Muscle layer of colon (tissue), 2 donors: Measurements from ENCODE around the gene GPAM.

Experiments
- H3K27ac ChIP-seq: one replicate; pipeline ENCODE4 v1.7.0; 2013; ENCODE audit warnings: low read depth, mild to moderate bottlenecking, low read length, moderate library complexity
- H3K27me3 ChIP-seq, 2 donors: one replicate each; pipeline ENCODE4 v1.7.0; 2013; ENCODE audit warnings: low read length in 2 of 2, mild to moderate bottlenecking in 2 of 2; ENCODE audit not compliant: insufficient read depth in 2 of 2, control insufficient read depth in 1 of 2
- H3K36me3 ChIP-seq: one replicate; pipeline ENCODE4 v1.7.0; 2013; ENCODE audit warnings: mild to moderate bottlenecking, low read length; ENCODE audit not compliant: insufficient read depth
- H3K4me1 ChIP-seq: one replicate; pipeline ENCODE4 v1.7.0; 2013; ENCODE audit warnings: mild to moderate bottlenecking, low read length; ENCODE audit not compliant: insufficient read depth
- H3K4me3 ChIP-seq, 2 donors: one replicate each; pipeline ENCODE4 v1.7.0; 2013; ENCODE audit warnings: low read length in 2 of 2, low read depth in 1 of 2, mild to moderate bottlenecking in 1 of 2, moderate library complexity in 1 of 2
- H3K9ac ChIP-seq: one replicate; pipeline ENCODE4 v1.7.0; 2013; ENCODE audit warnings: low read length
- H3K9me3 ChIP-seq: one replicate; pipeline ENCODE4 v1.7.0; 2013; ENCODE audit warnings: mild to moderate bottlenecking, low read length
- donor health status: abdominal sarcoma.
- donor health status: Adenocarcinoma of cecum.

GPAM gene

DNA sequence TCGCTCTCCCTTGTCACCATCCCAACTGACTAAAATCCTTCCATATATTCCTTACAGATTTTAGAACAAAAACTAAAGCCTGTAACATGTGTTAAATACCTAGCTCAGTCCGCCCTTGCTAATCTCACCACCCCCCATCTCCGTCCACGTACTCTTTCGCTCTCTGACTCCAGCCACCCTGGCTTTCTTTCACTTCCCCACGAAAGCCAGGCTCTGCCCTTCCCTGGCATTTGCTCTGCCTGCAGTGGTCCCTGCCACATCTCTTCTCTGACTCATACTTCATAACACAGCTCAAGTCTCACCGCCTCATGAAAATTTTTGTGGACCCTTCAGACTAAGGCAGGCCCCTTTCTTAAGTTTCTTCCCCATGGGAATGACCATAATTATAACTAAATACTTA, 11.7 kb upstream of the GPAM start:
- Histone ChIP-seq H3K27ac (no peak overlapping the region), H3K27me3 (no peaks in the 10 kb centered on the region), H3K4me3 (no peak overlapping the region), H3K4me1 (no peaks in the 10 kb centered on the region), H3K9me3 (no peaks in the 10 kb centered on the region), H3K36me3 (no peaks in the 10 kb centered on the region), H3K9ac (no peak overlapping the region)

DNA sequence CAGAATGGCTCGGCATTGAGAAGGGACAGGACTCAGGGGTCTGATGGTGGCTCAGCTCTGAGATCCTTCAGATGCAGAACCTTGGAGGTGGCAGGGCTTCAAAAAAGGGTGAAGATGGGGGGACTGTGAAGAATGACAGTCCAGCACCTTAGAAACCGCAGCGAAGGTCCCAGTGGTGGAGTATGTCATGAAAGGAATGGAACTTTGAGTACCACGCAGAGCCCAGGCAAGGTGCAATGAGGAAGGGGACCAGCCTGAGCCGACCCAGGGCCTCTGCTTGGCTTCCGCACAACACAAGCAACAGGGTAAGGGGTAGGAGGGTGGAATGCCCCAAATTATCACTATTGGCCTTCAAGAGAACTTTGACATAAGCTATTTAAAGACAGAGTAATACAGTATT, 8.2 kb upstream of the GPAM start:
- Histone ChIP-seq H3K36me3 (no peaks in the 10 kb centered on the region), H3K27ac (no peak overlapping the region), H3K9me3 (no peaks in the 10 kb centered on the region), H3K4me1 (no peaks in the 10 kb centered on the region), H3K27me3 (no peaks in the 10 kb centered on the region), H3K4me3 (no peak overlapping the region), H3K9ac (no peak overlapping the region)

DNA sequence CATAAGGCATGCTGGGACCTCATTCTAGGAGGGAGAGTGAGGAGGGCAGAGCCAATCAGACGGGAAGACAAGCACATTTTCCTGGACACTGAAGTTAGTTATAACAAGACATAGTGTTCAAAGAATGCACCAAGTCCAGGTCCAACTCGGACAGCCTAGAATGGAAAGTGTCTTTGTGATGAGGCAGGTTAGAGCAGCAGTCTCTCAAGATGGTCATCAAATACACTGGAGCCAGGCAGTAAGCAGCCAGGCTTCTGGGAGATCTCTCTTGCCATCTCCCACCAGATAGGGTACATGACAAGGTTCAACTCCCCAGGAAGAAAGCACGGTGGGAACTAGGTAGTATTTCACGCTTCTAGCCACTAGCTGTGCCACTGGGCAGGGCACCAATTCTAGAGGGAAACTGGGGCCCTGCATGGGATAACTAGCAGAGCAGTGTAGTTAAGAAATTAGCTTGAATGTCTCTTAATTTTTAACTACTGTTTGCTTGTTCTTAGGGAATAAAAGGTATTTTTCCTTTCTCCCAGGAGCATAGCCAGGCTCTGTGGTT, 7.6 kb upstream of the GPAM start:
- H3K27me3 ChIP-seq = no peaks in the 10 kb centered on the region
- no peak overlapping the region for H3K27ac ChIP-seq
- H3K4me1 ChIP-seq = no peaks in the 10 kb centered on the region

DNA sequence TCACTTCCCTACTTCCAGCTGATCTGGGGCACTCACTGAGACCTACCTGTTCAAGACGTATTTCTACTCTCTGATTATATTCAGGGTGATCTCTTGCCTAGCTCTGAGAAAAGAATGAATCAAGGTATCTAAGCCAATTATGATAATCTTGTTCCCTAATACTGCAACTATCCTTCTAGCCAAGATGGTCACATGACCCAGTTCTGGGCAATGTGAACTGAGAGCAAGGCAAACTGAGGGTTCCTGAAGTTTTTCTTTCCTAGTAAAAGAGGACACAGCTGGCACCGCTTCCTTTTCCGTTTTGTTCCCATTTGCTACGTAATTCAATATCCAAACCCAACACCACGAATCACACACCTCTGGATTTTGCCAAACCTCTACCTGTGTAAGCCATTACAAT, 5.9 kb upstream of the GPAM start:
- no peaks in the 10 kb centered on the region for H3K36me3 ChIP-seq
- H3K9me3 ChIP-seq = no peaks in the 10 kb centered on the region
- no peak overlapping the region for H3K9ac ChIP-seq
- no peak overlapping the region for H3K27ac ChIP-seq
- no peaks in the 10 kb centered on the region for H3K27me3 ChIP-seq
- no peak overlapping the region for H3K4me3 ChIP-seq
- H3K4me1 ChIP-seq = peaks cover under 1% of the 10 kb centered on the region

More for the DNA sequence above, 7.6 kb upstream of the GPAM start:
- no peaks in the 10 kb centered on the region for H3K36me3 ChIP-seq
- H3K9ac ChIP-seq = no peak overlapping the region
- H3K9me3 ChIP-seq = no peaks in the 10 kb centered on the region
- H3K4me3 ChIP-seq = no peak overlapping the region

DNA sequence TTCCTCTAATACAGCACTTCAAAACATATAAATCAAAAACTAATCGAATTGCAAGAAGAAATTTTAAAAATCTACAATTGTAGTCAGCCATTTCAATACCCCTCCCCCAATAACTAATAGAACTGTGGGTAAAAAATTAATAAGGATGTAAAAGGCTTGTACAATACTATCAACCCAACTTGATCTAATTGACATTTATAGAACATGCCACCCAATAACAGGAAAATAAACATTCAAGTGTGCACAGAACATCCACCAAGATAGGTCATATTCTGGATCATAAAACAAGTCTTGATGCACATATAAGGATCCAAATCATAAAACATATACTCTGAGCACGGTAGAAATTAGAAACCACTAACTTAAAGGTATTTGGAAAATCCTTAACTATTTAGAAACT, 4.0 kb upstream of the GPAM start:
- no peaks in the 10 kb centered on the region for H3K9me3 ChIP-seq

DNA sequence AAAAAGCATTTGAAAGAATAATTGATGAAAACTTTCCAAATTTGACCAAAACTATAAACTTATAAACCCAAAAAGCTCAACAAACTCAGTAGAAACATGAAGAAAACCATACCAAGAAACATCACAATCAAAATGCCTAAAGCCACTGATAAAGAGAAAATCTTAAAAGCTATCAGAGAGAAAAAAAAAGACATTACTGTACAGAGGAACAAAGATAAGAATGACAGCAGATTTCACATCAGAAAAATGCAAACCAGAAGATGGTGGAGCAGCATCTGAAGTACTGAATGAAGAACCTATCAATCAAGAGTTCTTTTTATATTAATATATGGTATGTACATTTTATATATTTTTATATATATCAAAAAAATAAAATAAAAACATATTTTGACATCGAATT, 2.4 kb upstream of the GPAM start:
- no peaks in the 10 kb centered on the region for H3K9me3 ChIP-seq
- H3K36me3 ChIP-seq = no peaks in the 10 kb centered on the region
- peaks cover 13% of the 10 kb centered on the region for H3K4me1 ChIP-seq
- no peak overlapping the region for H3K4me3 ChIP-seq
- no peak overlapping the region for H3K9ac ChIP-seq
- H3K27me3 ChIP-seq = no peaks in the 10 kb centered on the region
- no peak overlapping the region for H3K27ac ChIP-seq

More for the DNA sequence above, 4.0 kb upstream of the GPAM start:
- Histone ChIP-seq H3K36me3 (no peaks in the 10 kb centered on the region), H3K4me1 (peaks cover 11% of the 10 kb centered on the region), H3K27me3 (no peaks in the 10 kb centered on the region), H3K27ac (no peak overlapping the region), H3K4me3 (no peak overlapping the region), H3K9ac (no peak overlapping the region)

DNA sequence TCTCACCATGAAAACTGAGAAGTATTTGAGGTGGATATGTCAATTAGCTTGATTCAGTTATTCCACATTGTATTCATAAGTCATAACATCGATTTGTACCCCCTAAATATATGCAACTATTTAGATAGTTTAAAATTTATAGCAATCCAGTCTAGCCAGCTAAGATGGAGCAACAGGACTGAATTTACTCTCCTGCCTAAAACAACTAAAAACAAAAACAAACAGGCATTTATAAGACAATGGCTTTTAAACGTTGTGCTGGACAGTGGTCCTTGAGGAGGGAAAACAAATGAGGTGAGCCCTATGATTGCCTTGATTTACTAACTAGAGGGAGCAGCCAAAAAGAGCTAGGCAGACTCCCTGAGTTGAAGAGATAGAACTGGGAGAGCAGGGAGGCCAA, 814 bp upstream of the GPAM start:
- Histone ChIP-seq H3K9me3 (no peaks in the 10 kb centered on the region), H3K9ac (no peak overlapping the region), H3K4me1 (peaks cover 13% of the 10 kb centered on the region), H3K27ac (no peak overlapping the region), H3K4me3 (peak overlapping the region in 1 of 2 donors; percentile 89), H3K36me3 (peaks cover 6% of the 10 kb centered on the region), H3K27me3 (no peaks in the 10 kb centered on the region)

DNA sequence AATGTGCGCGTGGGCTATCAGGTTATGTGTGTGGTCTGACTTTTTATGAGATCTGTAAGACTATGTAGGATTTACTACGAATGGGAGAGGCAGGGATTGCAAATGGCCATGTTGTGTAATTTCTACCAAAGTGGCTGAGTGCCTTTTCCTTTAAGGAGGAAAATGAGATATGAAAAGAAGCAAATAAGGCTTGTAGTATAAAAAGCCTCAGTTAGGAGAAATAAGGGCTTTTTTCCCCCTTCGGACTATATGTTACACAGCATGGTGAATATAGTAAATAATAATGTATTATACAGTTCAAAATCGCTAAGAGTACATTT, 447 bp upstream of the GPAM start:
- Histone ChIP-seq H3K36me3 (peaks cover 6% of the 10 kb centered on the region), H3K27me3 (no peaks in the 10 kb centered on the region), H3K4me1 (peaks cover 13% of the 10 kb centered on the region), H3K4me3 (peak overlapping the region; percentile 70 to 89), H3K9me3 (no peaks in the 10 kb centered on the region), H3K27ac (peak overlapping the region; percentile 78), H3K9ac (peak overlapping the region; percentile 87)

DNA sequence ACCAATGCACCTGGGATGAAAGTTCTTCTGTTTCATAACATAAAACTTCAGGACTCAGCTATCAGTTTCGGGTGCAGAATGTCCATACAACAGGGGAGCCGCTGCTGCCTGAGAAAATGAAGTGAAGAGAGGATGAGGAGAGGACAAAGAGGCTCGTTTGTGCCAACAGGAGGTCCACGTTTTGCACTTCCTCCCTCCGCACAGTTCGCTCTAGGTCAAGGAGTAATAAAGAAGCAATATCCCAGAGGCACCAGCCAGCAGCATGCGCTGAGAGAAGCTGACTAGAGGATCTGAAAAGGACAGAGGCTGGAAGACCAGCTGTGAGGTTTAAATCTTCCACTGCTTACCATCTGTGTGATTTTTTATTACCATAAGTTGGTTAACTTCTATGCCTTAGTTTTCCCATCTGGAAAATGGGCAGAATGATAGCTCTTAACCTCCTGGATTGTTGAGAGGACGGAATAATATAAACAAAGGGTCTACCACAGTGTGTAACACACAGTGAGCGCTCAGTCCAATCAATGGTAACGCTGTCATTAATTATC, 709 bp downstream of the GPAM start:
- H3K27ac ChIP-seq = peak overlapping the region; percentile 78
- peak overlapping the region; percentile 70 to 89 for H3K4me3 ChIP-seq
- peaks cover 10% of the 10 kb centered on the region for H3K36me3 ChIP-seq
- H3K9ac ChIP-seq = peak overlapping the region; percentile 71
- no peaks in the 10 kb centered on the region for H3K27me3 ChIP-seq
- peaks cover 13% of the 10 kb centered on the region for H3K4me1 ChIP-seq
- no peaks in the 10 kb centered on the region for H3K9me3 ChIP-seq

DNA sequence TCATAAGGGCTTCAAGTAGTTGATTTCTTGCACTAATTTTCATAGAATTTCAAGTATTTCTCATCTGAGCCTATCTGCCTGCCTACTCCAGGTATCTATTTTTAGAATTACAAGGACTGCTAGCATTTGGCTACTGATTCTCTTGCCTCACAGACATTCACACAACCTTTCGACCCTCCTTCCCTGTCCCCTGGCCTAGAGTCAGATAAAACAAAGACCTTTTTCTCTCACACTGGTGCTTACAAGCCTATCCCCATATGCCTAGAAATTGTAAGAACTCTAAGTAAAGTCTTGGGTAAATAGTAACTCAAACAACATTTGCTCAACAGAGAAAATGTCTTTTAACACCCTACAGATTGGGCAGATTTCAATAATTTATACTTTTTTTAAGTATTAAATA, 6.3 kb downstream of the GPAM start:
- Histone ChIP-seq H3K36me3 (peaks cover 42% of the 10 kb centered on the region), H3K27me3 (no peaks in the 10 kb centered on the region), H3K9me3 (no peaks in the 10 kb centered on the region), H3K9ac (no peak overlapping the region), H3K4me1 (no peaks in the 10 kb centered on the region), H3K4me3 (no peak overlapping the region), H3K27ac (no peak overlapping the region)

DNA sequence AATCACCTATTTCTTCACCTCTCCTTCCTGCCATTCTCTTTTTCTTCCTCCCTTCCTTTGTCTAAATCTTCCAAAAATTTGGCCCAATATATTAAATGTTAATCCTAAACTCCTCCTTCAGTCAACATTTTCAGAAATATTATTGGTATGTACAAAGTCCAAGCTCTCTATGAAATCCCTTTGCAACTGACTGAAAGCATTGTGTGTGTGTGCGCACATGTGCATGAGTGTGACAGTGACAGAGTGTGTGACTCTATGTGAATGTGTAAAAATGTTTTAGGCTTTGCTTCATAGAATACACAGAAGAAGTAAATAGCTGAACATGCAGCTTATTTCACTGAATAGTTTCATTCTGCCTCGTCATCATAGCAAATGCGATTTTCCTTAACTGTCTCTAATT, 7.0 kb downstream of the GPAM start:
- no peaks in the 10 kb centered on the region for H3K9me3 ChIP-seq
- peaks cover 45% of the 10 kb centered on the region for H3K36me3 ChIP-seq
- no peaks in the 10 kb centered on the region for H3K4me1 ChIP-seq
- no peak overlapping the region for H3K9ac ChIP-seq
- H3K27ac ChIP-seq = no peak overlapping the region
- H3K27me3 ChIP-seq = no peaks in the 10 kb centered on the region
- H3K4me3 ChIP-seq = no peak overlapping the region

DNA sequence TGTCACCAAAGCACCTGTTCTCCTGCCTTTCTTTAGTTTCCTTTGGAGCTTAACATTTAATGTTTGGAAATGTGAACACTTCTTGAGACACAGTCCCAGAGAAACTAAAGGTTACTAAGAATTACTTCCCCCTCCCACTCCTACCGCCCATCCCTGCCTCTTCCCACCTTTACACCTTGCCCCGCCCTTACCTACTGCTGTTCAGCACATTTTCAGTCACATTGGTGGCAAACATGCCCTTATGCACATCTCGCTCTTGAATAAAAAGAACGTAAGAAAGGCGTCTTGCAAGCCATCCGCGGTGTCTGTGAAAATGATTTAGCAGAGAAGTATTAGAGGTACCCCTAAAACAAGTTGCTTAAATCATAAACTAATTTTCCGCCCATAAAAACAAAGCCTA, 8.2 kb downstream of the GPAM start:
- H3K4me3 ChIP-seq = no peak overlapping the region
- peaks cover 49% of the 10 kb centered on the region for H3K36me3 ChIP-seq

More for the DNA sequence above, 8.2 kb downstream of the GPAM start:
- H3K27ac ChIP-seq = no peak overlapping the region
- no peaks in the 10 kb centered on the region for H3K4me1 ChIP-seq
- no peak overlapping the region for H3K9ac ChIP-seq
- no peaks in the 10 kb centered on the region for H3K27me3 ChIP-seq
- no peaks in the 10 kb centered on the region for H3K9me3 ChIP-seq
